Fibroblast of lung (primary cell): ENCODE measurements around the gene IFT81. TPM values are rescaled to one million over a fixed set of nuclear protein-coding genes. Genes with fewer than 3 reads are reported as not detected.

Experiments
- DNase-seq, 2 donors: peaks; one replicate each; pipeline versions ENCODE4 v3.0.0 to v3.0.0-alpha.2; 2010; ENCODE audit warnings: low read depth in 2 of 2
- H2AFZ ChIP-seq: 2 replicates; pipeline ENCODE4 v1.5.1; 2012; ENCODE audit warnings: low read length, control low read depth, inconsistent platforms
- H3K27ac ChIP-seq: 2 replicates; pipeline ENCODE4 v1.5.1; 2011; ENCODE audit warnings: low read length, control low read depth; ENCODE audit not compliant: insufficient read depth
- H3K27me3 ChIP-seq: 2 replicates; pipeline ENCODE4 v1.5.1; 2011; ENCODE audit warnings: mild to moderate bottlenecking, low read length; ENCODE audit not compliant: control insufficient read depth, insufficient read depth
- H3K36me3 ChIP-seq: 2 replicates; pipeline ENCODE4 v1.5.1; 2011; ENCODE audit warnings: low read length; ENCODE audit not compliant: control insufficient read depth, insufficient read depth
- H3K4me1 ChIP-seq: 2 replicates; pipeline ENCODE4 v1.5.1; 2011; ENCODE audit warnings: low read length; ENCODE audit not compliant: control insufficient read depth, insufficient read depth; ENCODE audit errors: extremely low read depth
- H3K4me2 ChIP-seq: 2 replicates; pipeline ENCODE4 v1.5.1; 2011; ENCODE audit warnings: low read length, control low read depth; ENCODE audit not compliant: insufficient read depth; ENCODE audit errors: extremely low read depth
- H3K4me3 ChIP-seq, 4 experiments: fragments of 200-600 bp in 1 of 4; sonication (generic) in 1 of 4; replicated peaks in 1 of 4; 2 replicates each; pipeline ENCODE4 v1.5.1; 2011 to 2016; ENCODE audit warnings: low read length in 4 of 4, low read depth in 3 of 4, mild to moderate bottlenecking in 3 of 4, control low read depth in 2 of 4, inconsistent platforms in 1 of 4, mixed read lengths in 1 of 4; ENCODE audit not compliant: insufficient read depth in 1 of 4; ENCODE audit errors: control extremely low read depth in 1 of 4
- H3K79me2 ChIP-seq: 2 replicates; pipeline ENCODE4 v1.5.1; 2012; ENCODE audit warnings: mild to moderate bottlenecking, low read length, inconsistent platforms; ENCODE audit not compliant: control insufficient read depth, insufficient read depth
- H3K9ac ChIP-seq: 2 replicates; pipeline ENCODE4 v1.5.1; 2011; ENCODE audit warnings: mild to moderate bottlenecking, low read length, control low read depth; ENCODE audit not compliant: insufficient read depth
- H3K9me3 ChIP-seq: 2 replicates; pipeline ENCODE4 v1.5.1; 2012; ENCODE audit warnings: low read depth, low read length; ENCODE audit not compliant: control insufficient read depth, insufficient read depth
- H4K20me1 ChIP-seq: 2 replicates; pipeline ENCODE4 v1.5.1; 2011; ENCODE audit warnings: low read length; ENCODE audit not compliant: control insufficient read depth, insufficient read depth; ENCODE audit errors: extremely low read depth
- CTCF ChIP-seq, 2 donors: IDR thresholded peaks in 1 of 2; conservative IDR thresholded peaks in 1 of 2; 1 replicate in 1 of 2; 2 replicates in 1 of 2; pipeline ENCODE4 v1.5.1; 2011 to 2012; ENCODE audit warnings: low read length in 2 of 2, control low read depth in 1 of 2, inconsistent platforms in 1 of 2, low read depth in 1 of 2, mild to moderate bottlenecking in 1 of 2
- EZH2 ChIP-seq: IDR thresholded peaks from 2 replicates; pipeline ENCODE4 v1.5.1; 2012; ENCODE audit warnings: low read length, control low read depth, mild to moderate bottlenecking; ENCODE audit errors: missing control alignments
- polyA plus RNA-seq, 2 donors: library from polyadenylated mRNA; depleted of rRNA in 1 of 2; stranded (reverse) in 1 of 2; unstranded in 1 of 2; fragments of >200 nt; gene quantifications; 2 replicates each; pipeline ENCODE4 v1.2.1, GENCODE V29; 2011 to 2012; ENCODE audit warnings: missing spikeins in 1 of 2
- total RNA-seq: library from RNA; depleted of rRNA; stranded (reverse); fragments of >200 nt; gene quantifications from 2 replicates; pipeline ENCODE4 v1.2.1, GENCODE V29; 2014

The IFT81 gene
- total and polyA plus RNA-seq, 2 donors (not counting 1 experiment from before 2014, with no cell fraction given): 17.7 to 23.6 TPM

GRCh38 chr12:110228756-110229155 is 104.6 kb downstream of the IFT81 start:
- Histone ChIP-seq H3K9me3 (no peaks in the 10 kb centered on the region), H2AFZ (no peak overlapping the region), H3K79me2 (no peaks in the 10 kb centered on the region), H3K4me1 (peaks cover under 1% of the 10 kb centered on the region), H3K27me3 (no peaks in the 10 kb centered on the region), H3K9ac (no peak overlapping the region), H3K36me3 (no peaks in the 10 kb centered on the region), H4K20me1 (no peaks in the 10 kb centered on the region), H3K27ac (no peak overlapping the region), H3K4me2 (no peak overlapping the region), H3K4me3 (no peak overlapping the region)
- no peak for DNase-seq
- TF ChIP-seq CTCF (conservative IDR thresholded peaks at IDR 0.05 in 1 of 2, IDR thresholded peaks at IDR 0.05 in 1 of 2; ENCODE audit: low read depth in 1 of 2, low read length in 2 of 2): no peak
- no peak for TF ChIP-seq EZH2

GRCh38 chr12:110229409-110229808 is 105.3 kb downstream of the IFT81 start:
- Histone ChIP-seq H3K4me2 (no peak overlapping the region), H3K36me3 (no peaks in the 10 kb centered on the region), H2AFZ (no peak overlapping the region), H3K9me3 (no peaks in the 10 kb centered on the region), H3K79me2 (no peaks in the 10 kb centered on the region), H4K20me1 (no peaks in the 10 kb centered on the region), H3K4me3 (no peak overlapping the region), H3K4me1 (no peaks in the 10 kb centered on the region), H3K9ac (no peak overlapping the region), H3K27me3 (no peaks in the 10 kb centered on the region), H3K27ac (no peak overlapping the region)
- no peak for DNase-seq
- TF ChIP-seq EZH2: no peak
- no peak for TF ChIP-seq CTCF (conservative IDR thresholded peaks at IDR 0.05 in 1 of 2, IDR thresholded peaks at IDR 0.05 in 1 of 2; ENCODE audit: low read depth in 1 of 2, low read length in 2 of 2)

- DNase-seq: no peak
- no peak overlapping the region for H3K4me3 ChIP-seq
- no peak for TF ChIP-seq CTCF (conservative IDR thresholded peaks at IDR 0.05 in 1 of 2, IDR thresholded peaks at IDR 0.05 in 1 of 2; ENCODE audit: low read depth in 1 of 2, low read length in 2 of 2)
- no peaks in the 10 kb centered on the region for H3K36me3 ChIP-seq
- H3K9me3 ChIP-seq: no peaks in the 10 kb centered on the region
- no peak overlapping the region for H3K4me2 ChIP-seq
- H2AFZ ChIP-seq: no peak overlapping the region
- H3K27me3 ChIP-seq: no peaks in the 10 kb centered on the region
- H3K9ac ChIP-seq: no peak overlapping the region
- no peaks in the 10 kb centered on the region for H3K79me2 ChIP-seq
- H3K4me1 ChIP-seq: no peaks in the 10 kb centered on the region
- H4K20me1 ChIP-seq: no peaks in the 10 kb centered on the region
- H3K27ac ChIP-seq: no peak overlapping the region
Observed at GRCh38 chr12:110230655-110231054, 106.5 kb downstream of the IFT81 start.
